GM06990 (cell line): Measurements from ENCODE around the gene ATP11A.

Experiments
- DNase-seq: peaks from one replicate; pipeline ENCODE4 v3.0.0-alpha.2; 2011; ENCODE audit not compliant: insufficient read length; ENCODE audit errors: extremely low read depth
- H3K27me3 ChIP-seq: replicated peaks from 2 replicates; pipeline ENCODE4 v1.6.0; 2011; ENCODE audit warnings: low read length; ENCODE audit not compliant: control insufficient read depth, insufficient read depth
- H3K36me3 ChIP-seq: 2 replicates; pipeline ENCODE4 v1.5.1; 2011; ENCODE audit warnings: low read length; ENCODE audit not compliant: control insufficient read depth, insufficient read depth
- H3K4me3 ChIP-seq: replicated peaks from 2 replicates; pipeline ENCODE4 v1.5.1; 2011; ENCODE audit warnings: low read depth, mild to moderate bottlenecking, control low read depth, low read length
- CTCF ChIP-seq: IDR thresholded peaks from 2 replicates; pipeline ENCODE4 v1.5.1; 2011; ENCODE audit warnings: low read length, control low read depth, mild to moderate bottlenecking, inconsistent platforms; ENCODE audit not compliant: insufficient read depth, poor library complexity, severe bottlenecking

Gene ATP11A

GRCh38 chr13:112709825-112710783 lies 20.3 kb downstream of the ATP11A start:
- Histone ChIP-seq H3K36me3 (no peaks in the 10 kb centered on the region; the same call in 1 of the 2 replicates), H3K4me3 (no peak overlapping the region), H3K27me3 (no peaks in the 10 kb centered on the region)
- no peak for DNase-seq
- no peak for TF ChIP-seq CTCF

GRCh38 chr13:112710855-112711527 lies 21.2 kb downstream of the ATP11A start:
- no peaks in the 10 kb centered on the region; the same call in 1 of the 2 replicates for H3K36me3 ChIP-seq
- DNase-seq, result no peak
- no peak for TF ChIP-seq CTCF
- H3K4me3 ChIP-seq, result no peak overlapping the region
- no peaks in the 10 kb centered on the region for H3K27me3 ChIP-seq

- Histone ChIP-seq H3K36me3 (no peaks in the 10 kb centered on the region; the same call in 1 of the 2 replicates), H3K4me3 (no peak overlapping the region), H3K27me3 (no peaks in the 10 kb centered on the region)
- peak; percentile 10 for TF ChIP-seq CTCF
- no peak for DNase-seq
These were observed 21.9 kb downstream of the ATP11A start for GRCh38 chr13:112711528-112712265.

- no peak overlapping the region for H3K4me3 ChIP-seq
- H3K36me3 ChIP-seq, result no peaks in the 10 kb centered on the region
- no peak for TF ChIP-seq CTCF
- no peaks in the 10 kb centered on the region for H3K27me3 ChIP-seq
- no peak for DNase-seq
These were observed 22.8 kb downstream of the ATP11A start for GRCh38 chr13:112712451-112713207.
